NCI-H446 (cell line): ENCODE results near the gene PAK2.
"Not testable (repeated sequence)": the region's sequence is repeated elsewhere in the genome, so short reads cannot be mapped to it uniquely, and the experiment has no call there.

Experiments used
- DNase-seq, 2 experiments: peaks; one replicate each; lab custom pipeline; 2025; lab: John Stamatoyannopoulos, UW

Gene PAK2

GRCh38 chr3:196782511-196782910, 42.9 kb downstream of the PAK2 start:
- DNase-seq, result no peak

DNA sequence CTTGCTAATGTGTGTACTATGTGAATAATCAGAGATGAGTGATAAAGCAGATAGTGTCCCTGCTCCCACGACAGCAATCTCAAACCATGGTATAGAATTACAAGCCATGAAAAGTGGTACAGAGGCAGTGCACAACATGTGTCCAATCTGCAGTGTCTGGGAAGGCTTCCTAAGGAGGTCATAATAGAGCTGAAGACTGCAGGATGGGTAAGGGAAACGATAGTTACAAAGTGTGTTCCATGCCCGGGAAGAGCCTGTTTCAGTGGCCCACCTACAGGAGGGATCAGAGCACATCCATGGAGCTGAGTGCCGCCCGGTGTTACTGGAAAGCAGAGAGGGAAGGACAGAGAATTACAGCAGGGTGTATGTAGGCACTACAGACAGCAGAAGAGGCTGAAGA, 48.9 kb downstream of the PAK2 start:
- no peak for DNase-seq

GRCh38 chr3:196789885-196790359, 50.3 kb downstream of the PAK2 start:
- no peak for DNase-seq

- no peak for DNase-seq
Measured at GRCh38 chr3:196790636-196791035, 51.0 kb downstream of the PAK2 start.

- no peak for DNase-seq
Measured at GRCh38 chr3:196792771-196793170, 53.1 kb downstream of the PAK2 start.

DNA sequence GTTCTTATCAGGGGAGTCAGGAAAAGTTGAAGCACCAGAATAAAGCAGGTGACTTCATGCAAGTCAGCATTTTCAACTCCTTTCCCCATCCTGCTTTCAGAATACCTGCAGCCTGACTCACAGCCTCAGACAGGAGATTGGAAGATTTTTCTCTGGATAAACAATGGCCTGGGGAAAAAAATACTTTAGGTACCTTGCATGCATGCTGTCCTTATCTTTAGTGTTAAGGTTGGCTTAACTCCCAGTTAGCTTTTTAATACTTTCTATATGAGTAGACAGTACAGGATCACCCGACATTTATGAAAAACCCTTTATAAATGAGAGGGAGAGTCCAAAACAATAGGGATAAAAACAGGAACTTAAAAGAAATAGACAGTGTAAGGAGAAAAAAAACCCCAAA, 53.6 kb downstream of the PAK2 start:
- no peak for DNase-seq

GRCh38 chr3:196794467-196794866, 54.8 kb downstream of the PAK2 start:
- DNase-seq, result peak in 1 of 2 experiments; percentile 3

GRCh38 chr3:196796317-196796716, 56.7 kb downstream of the PAK2 start:
- no peak for DNase-seq

- DNase-seq, result no peak
Measured at GRCh38 chr3:196800742-196801434, 61.2 kb downstream of the PAK2 start.

DNA sequence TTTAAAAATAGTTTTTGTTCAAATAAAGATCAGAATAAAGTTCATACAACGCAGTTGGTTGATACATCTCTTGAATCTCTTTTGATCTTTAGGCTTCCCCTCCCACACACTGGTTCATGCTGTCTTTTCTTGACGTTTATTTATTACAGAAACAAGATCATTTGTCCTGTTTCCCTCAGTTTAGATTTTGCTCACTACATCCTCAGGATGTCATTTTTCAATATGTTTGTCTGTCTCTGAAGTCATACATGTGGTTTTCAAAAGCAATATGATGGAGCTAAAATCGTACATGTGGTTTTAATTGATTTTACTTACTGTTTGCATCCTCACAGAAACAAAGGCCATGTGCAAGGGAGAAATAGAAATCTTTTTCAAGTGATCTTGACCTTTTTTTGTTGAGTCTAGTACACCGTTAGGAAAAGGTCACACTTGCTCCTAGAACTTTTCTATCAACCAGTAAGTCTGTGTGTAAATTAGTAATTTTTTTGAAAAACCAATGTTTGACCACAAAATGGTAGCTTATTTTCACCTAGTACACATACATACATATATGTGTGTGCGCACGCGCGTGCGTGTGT, 64.3 kb downstream of the PAK2 start:
- no peak for DNase-seq

DNA sequence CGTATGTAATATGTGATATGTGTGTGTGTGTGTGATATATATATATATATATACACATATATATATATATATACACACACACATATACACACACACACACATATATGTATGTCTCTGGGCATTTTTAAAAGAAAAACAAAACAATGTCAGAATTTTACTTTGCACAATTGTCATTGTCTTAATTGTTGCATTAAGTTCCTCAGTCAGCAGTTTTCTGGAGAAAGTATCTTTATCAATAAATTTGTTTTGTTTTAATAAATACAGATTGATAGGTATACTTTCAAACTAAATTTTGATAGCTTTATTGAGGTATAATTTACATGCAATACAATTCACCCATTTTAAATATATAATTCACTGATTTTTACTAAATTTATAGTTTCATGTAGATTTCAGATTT, 65.1 kb downstream of the PAK2 start:
- no peak for DNase-seq

DNA sequence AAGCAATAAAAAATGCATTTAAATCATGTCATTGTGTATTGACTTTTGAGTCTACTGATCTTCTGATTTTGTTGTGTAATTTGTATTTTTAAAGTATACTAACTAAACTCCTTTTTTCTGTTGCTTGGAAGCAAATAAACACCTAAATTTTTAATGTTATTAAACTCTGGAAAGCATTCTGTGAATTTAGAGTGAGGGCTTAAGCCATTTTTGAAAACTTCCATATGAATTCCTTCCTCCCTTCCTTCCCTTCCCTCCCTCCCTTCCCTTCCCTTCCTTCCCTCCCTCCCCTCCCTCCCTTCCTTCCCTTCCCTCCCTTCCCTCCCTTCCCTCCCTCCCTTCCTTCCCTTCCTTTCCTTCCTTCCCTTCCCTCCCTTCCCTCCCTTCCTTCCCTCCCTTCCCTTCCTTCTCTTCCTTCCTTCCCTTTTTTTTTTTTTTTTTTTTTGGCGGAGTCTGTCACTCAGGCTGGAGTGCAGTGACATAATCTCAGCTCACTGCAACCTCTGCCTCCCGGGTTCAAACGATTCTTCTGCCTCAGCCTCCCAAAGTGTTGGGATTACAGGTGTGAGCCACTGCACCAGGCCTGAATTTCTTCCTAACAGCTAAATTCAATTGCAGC, 71.4 kb downstream of the PAK2 start:
- no peak for DNase-seq

DNA sequence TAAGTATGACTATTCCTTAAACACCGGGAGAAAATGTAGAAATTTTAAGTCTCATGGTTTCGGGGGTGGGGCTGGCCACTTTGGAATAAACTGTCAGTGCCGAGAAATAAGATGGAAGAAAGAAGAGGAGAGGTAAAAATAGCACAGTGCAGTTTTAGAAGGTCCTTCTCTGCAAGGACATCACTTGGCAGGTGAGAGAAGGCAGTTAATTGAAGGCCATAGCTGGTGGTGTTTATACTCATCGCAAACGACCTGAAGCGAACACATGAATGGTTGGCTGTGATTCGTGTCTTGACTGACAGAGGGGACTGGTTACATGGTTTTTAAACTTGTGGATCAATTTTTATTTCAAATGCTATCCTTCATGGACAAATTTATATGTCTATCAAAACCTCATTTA, 73.2 kb downstream of the PAK2 start:
- no peak for DNase-seq

DNA sequence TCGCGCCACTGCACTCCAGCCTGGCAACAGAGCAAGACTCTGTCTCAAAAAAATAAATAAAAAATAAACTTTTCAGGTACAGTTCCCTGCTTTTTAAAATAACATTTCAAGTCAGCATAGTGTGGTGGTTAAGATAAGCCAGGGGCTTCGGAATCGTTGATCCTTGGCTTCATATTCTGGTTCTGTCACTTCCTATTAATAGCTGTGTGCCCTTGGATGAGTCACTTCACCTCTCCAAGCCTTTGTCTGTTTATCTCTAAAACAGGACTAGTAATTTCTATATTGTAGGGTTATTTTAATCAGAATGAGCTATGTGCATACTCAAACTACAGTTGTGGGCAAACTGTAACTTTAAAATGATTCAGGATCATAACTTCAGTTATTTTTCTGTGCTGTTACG, 74.2 kb downstream of the PAK2 start:
- no peak for DNase-seq

- no peak for DNase-seq
Measured at GRCh38 chr3:196821806-196822355, 82.2 kb downstream of the PAK2 start.

GRCh38 chr3:196829651-196830050, 90.0 kb downstream of the PAK2 start:
- not testable (repeated sequence) for DNase-seq

GRCh38 chr3:196835086-196835485, 95.4 kb downstream of the PAK2 start:
- DNase-seq, result no peak

GRCh38 chr3:196836626-196837025, 97.0 kb downstream of the PAK2 start:
- DNase-seq, result not testable (repeated sequence)

DNA sequence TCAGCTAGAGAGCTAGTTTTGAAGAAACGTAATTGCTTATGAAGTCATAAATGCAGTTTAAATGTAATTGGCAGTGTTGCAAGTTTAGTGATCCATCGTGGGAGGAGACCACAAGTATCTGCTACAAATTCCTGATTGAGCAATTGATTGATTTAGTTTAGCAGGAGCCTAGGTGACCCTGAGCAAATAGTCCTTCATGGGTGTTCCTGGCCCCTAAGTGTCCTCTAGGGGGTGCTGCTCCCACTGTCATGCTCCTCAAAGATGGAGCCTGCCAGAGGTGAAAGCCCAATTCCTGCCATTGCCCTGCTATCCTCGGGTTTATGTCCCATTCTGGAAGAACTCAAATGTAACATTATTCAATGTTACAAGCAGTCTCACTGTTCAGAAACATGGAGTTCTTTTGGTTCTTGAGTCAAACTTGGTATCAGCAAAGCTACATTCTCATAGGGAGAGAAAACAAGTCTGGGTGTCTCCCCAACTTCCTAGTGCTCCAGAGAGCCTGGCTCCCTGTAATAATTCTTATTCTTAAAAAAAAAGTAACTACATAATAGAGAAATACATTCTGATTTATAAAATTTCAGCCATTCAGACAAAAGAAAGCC, 98.3 kb downstream of the PAK2 start:
- DNase-seq, result peak; percentile 21 to 78

GRCh38 chr3:196839351-196839750, 99.7 kb downstream of the PAK2 start:
- DNase-seq, result not testable (repeated sequence)

DNA sequence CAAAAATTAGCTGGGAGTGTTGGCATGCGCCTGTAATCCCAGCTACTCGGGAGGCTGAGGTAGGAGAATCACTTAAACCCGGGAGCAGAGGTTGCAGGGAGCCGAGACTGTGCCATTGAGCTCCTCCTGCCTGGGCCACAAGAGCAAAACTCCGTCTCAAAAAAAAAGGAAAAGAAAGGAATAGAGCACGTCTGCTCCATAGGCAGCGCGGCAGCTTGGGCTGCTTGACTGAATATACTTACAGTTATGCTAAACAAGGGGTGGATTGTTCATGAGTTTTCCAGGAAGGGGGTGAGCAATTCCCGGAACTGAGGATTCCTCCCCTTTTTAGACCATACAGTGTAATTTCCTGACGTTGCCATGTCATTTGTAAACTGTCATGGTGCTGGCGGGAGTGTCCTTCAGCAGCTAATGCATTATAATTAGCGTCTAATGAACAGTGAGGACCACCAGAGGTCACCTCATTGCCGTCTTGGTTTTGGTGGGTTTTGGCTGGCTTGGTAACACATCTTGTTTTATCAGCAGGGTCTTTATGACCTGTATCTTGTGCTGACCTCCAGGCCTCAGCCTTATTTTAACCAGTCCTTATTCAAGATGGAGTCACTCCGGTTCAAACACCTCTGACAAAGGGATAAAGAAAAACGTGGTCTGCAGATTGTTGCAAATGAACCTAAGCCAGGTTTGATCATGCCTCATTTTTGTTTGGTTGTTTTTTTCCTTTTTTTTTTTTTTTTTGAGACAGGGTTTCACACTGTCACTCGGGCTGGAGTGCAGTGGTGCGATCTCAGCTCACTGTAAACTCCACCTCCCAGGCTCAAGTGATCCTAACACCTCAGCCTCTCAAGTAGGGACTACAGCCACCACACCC, 103.1 kb downstream of the PAK2 start:
- no peak for DNase-seq
